Activated B cell treated with CpG ODN at 0.5 μM for 24 hours (primary cell): ENCODE results near the gene SGPL1. TPM values are rescaled to one million over a fixed set of nuclear protein-coding genes. Genes with fewer than 3 reads are reported as not detected.

ENCODE experiments used
- ATAC-seq: fragments of 200-7000 bp; cut with Tn5 transposase; one replicate; pipeline ENCODE4 v1.10.0; 2021; ENCODE audit warnings: low read depth, mild to moderate bottlenecking, moderate library complexity
- CTCF ChIA-PET: fragments of 350-600 bp; sonication (Branson Sonifier 250); formaldehyde crosslinking; loops from one replicate; lab custom pipeline; 2021; ENCODE audit warnings: antibody characterized with exemption; lab: Charles Lee
- POLR2A ChIA-PET: fragments of 350-600 bp; sonication (Branson Sonifier 250); formaldehyde crosslinking; loops from one replicate; lab custom pipeline; 2021; ENCODE audit warnings: antibody characterized with exemption; lab: Charles Lee
- DNase-seq: peaks from one replicate; pipeline ENCODE4 v3.0.0; 2022
- H3K27ac Mint-ChIP-seq: one replicate; pipeline ENCODE4 v1.8.0; 2020; ENCODE audit warnings: mixed read lengths
- H3K27me3 Mint-ChIP-seq: one replicate; pipeline ENCODE4 v1.8.0; 2021; ENCODE audit warnings: mixed read lengths
- H3K36me3 Mint-ChIP-seq: one replicate; pipeline ENCODE4 v1.8.0; 2021; ENCODE audit warnings: low read depth, mixed read lengths
- H3K4me1 Mint-ChIP-seq: one replicate; pipeline ENCODE4 v1.8.0; 2021; ENCODE audit warnings: mixed read lengths
- H3K4me3 Mint-ChIP-seq: one replicate; pipeline ENCODE4 v1.8.0; 2020; ENCODE audit warnings: mild to moderate bottlenecking, mixed read lengths
- H3K9me3 Mint-ChIP-seq: one replicate; pipeline ENCODE4 v1.8.0; 2020; ENCODE audit warnings: mixed read lengths
- intact Hi-C: fragments of 100-400 bp; cut with micrococcal nuclease; formaldehyde crosslinking; loops from one replicate; pipeline ENCODE4 v1.15.1; 2024
- total RNA-seq: library from RNA; stranded (reverse); gene quantifications from 2 replicates; pipeline ENCODE4 v1.2.3, GENCODE V29; 2022
- TF ChIP-seq, protein P1 (sequence below): fragments of 200-600 bp; IDR thresholded peaks from one replicate; pipeline ENCODE4 v1.8.0; 2022; ENCODE audit warnings: antibody characterized with exemption, mild to moderate bottlenecking

The SGPL1 gene
- total RNA-seq, 1 donor from 2014 or later, result 36.3 TPM

DNA sequence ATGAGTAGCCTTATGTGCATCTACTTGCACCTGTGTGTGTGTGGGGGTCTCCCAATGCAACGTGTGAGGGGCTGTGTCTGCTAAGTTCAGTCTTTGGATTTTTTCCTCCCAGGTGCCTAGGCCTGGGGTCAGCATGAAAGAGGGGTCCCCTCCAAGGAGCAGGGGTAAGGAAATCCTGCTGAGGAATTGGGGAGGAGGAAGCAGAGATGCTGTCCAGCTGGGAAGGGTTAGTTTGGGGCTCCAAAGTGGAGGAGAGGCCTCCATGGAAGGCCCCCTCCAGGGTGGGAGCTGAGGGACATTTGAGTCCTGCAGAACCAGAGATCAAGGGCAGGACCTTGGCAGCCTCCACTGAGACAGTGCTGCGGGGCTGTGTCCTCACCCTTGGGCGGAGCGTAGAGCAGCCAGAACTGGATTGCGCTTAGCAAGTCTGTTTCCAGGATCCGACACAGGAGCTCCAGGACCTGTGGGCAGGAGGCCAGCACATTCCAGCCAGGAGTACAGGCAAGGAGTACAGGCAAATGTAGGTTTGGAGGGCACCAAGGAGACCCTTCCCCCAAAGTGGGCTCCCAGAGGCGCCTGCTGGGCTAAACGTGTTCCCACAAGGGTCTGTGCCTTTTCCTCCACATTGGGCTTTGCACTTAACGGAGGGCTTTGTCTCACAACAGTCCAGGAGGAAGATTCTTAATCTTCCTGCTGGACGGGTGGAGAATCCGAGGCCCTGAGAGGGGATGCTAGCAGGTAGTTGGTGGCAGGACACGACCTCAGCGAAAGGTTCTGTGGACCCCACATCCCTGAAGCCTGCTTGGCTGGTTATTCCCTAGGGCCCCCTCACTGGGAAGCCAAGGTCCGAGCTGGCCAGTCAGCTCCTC is 40.7 kb upstream of the SGPL1 start:
- DNase-seq (no peak), ATAC-seq (no peak)
- ChIA-PET POLR2A (no interaction called here), CTCF (no interaction called here)
- no peaks in the 10 kb centered on the region for H3K36me3 Mint-ChIP-seq
- no peaks in the 10 kb centered on the region for H3K27me3 Mint-ChIP-seq
- H3K9me3 Mint-ChIP-seq, result no peaks in the 10 kb centered on the region
- no peak overlapping the region for H3K27ac Mint-ChIP-seq
- H3K4me1 Mint-ChIP-seq, result no peaks in the 10 kb centered on the region
- H3K4me3 Mint-ChIP-seq, result no peak overlapping the region
- intact Hi-C loops, result no loop called here
- TF ChIP-seq, protein P1, sequence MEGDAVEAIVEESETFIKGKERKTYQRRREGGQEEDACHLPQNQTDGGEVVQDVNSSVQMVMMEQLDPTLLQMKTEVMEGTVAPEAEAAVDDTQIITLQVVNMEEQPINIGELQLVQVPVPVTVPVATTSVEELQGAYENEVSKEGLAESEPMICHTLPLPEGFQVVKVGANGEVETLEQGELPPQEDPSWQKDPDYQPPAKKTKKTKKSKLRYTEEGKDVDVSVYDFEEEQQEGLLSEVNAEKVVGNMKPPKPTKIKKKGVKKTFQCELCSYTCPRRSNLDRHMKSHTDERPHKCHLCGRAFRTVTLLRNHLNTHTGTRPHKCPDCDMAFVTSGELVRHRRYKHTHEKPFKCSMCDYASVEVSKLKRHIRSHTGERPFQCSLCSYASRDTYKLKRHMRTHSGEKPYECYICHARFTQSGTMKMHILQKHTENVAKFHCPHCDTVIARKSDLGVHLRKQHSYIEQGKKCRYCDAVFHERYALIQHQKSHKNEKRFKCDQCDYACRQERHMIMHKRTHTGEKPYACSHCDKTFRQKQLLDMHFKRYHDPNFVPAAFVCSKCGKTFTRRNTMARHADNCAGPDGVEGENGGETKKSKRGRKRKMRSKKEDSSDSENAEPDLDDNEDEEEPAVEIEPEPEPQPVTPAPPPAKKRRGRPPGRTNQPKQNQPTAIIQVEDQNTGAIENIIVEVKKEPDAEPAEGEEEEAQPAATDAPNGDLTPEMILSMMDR, result no peak

DNA sequence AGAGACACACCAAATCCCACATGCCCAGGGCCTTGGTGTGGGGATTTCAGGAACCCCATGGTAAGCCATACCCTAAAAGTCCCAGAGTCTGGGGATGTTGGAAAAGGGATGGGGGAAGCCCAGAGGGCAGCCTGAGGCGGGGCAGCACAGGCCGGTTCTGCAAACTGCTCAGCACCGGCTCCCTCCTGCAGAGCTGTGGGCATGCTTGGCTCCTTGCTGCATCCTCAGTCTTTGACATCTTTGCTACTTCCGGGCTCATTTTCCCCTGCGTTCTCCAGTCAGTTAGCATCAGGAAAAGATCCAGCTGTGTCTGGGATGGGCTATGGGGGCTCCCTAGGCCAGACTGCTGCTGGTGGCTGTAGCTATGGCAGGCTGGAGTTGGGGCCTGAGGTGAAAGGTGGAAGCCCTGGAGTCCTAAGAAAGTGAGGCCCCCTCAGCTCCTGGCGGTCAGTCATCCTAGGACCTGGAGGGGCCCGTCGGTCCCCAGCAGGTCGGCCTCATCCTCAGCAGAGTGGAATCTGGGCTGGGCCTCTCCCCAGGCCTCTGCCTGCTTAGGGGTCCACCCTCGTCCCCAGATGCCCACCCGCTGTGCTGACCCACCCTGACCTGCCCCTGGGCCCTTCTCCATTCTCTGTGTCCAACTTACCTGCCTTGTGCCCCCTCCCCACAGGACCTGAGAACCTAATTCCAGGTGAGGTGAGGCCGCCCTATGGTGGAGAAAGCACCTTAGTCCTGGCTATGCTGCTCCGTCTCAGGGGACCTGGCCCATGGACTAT is 39.9 kb upstream of the SGPL1 start:
- Mint-ChIP-seq H3K9me3 (no peaks in the 10 kb centered on the region), H3K27ac (no peak overlapping the region), H3K4me3 (no peak overlapping the region), H3K4me1 (no peaks in the 10 kb centered on the region), H3K36me3 (no peaks in the 10 kb centered on the region), H3K27me3 (no peaks in the 10 kb centered on the region)
- TF ChIP-seq, protein P1, result no peak
- POLR2A ChIA-PET, result no interaction called here
- CTCF ChIA-PET, result no interaction called here
- DNase-seq (no peak), ATAC-seq (no peak)
- intact Hi-C loops, result no loop called here

DNA sequence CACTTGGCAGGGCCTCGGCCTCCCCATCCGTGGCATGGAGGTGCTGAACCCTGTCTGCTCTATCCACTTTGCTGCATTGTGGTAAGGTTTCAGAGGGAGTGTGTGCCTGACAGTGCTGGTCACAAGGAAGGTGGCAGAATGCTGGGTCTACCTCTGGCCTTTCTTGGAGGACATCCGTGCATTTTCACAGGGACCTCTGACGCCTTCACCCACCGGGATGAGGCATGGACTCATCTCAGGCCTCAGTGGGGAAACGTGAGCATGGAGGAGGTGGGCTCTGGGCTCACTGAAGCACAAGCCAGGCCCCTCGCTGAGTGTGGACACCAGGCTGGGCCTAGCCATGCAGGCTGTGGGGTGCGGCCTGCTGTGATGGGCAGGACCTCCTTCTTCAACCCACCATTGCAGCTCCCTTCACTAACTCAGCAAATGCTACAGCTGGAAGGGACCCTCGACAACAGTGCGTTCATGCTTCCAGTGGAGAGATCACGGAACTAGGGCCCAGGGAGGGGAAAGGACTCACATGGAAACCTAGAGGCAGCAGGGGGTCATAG is 39.2 kb upstream of the SGPL1 start:
- CTCF ChIA-PET, result no interaction called here
- H3K4me3 Mint-ChIP-seq, result no peak overlapping the region
- no peaks in the 10 kb centered on the region for H3K27me3 Mint-ChIP-seq
- DNase-seq (no peak), ATAC-seq (no peak)
- no peaks in the 10 kb centered on the region for H3K36me3 Mint-ChIP-seq
- H3K9me3 Mint-ChIP-seq, result no peaks in the 10 kb centered on the region
- H3K27ac Mint-ChIP-seq, result no peak overlapping the region
- POLR2A ChIA-PET, result no interaction called here
- no peaks in the 10 kb centered on the region for H3K4me1 Mint-ChIP-seq
- TF ChIP-seq, protein P1, result no peak
- intact Hi-C loops, result no loop called here

DNA sequence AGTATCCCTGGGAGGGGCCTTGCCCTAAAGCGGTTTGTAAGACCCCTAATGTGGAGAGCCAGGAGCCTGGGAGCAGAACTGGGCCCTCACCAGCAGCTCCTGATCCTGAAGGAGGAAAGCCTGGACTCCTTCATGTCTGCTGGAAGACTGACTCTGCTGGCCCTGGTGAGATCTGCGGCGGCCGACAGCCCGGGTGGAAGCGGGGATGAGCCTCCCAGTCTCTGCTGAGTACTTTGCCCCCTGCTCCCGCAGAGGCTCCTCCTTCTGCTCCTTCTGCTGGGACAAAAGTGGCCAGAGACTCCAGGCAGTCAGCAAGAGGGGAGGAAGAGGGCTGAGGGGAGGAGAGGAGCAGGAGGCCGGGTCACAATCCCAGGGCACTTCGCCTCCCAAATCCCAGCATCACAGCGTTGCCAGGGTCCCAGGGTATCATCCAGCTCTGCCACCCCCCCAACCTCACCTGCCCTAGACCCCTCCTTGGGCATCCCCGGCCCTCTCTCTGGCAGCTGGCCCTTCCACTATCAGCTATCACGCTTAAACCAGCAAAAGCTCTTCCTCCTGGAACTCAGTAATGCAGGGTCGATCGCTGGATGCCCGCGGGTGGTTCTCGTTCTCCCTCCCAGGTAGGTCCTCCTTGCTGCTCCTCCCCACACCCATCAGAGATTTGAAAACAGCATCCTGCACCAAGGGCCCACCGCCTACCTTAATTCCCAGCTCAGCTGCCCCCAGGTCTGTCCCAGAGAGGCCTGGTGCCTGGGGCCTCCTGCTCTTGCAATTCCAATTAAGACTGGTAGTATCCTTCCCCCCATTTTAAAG is 38.5 kb upstream of the SGPL1 start:
- ATAC-seq, result no peak
- ChIA-PET POLR2A (no interaction called here), CTCF (no interaction called here)
- H3K27me3 Mint-ChIP-seq, result no peaks in the 10 kb centered on the region
- H3K27ac Mint-ChIP-seq, result no peak overlapping the region
- intact Hi-C loops, result no loop called here
- H3K4me1 Mint-ChIP-seq, result no peaks in the 10 kb centered on the region
- DNase-seq, result no peak
- TF ChIP-seq, protein P1, result no peak
- no peaks in the 10 kb centered on the region for H3K9me3 Mint-ChIP-seq
- no peaks in the 10 kb centered on the region for H3K36me3 Mint-ChIP-seq
- no peak overlapping the region for H3K4me3 Mint-ChIP-seq
